H9 (cell line): ENCODE results near the gene PCSK6. TPM values are rescaled to one million over a fixed set of nuclear protein-coding genes. Genes with fewer than 3 reads are reported as not detected.

Experiments used
- DNase-seq: peaks from one replicate; pipeline ENCODE4 v3.0.0-alpha.2; 2017
- H2AFZ ChIP-seq: one replicate; pipeline ENCODE4 v1.6.1; 2013; ENCODE audit warnings: mild to moderate bottlenecking, low read length, control low read depth, moderate library complexity
- H2AK5ac ChIP-seq: 2 replicates; pipeline ENCODE4 v1.6.1; 2013; ENCODE audit warnings: low read length, control low read depth, mixed read lengths; ENCODE audit not compliant: insufficient read length
- H2BK120ac ChIP-seq: one replicate; pipeline ENCODE4 v1.6.1; 2013; ENCODE audit warnings: low read depth, mild to moderate bottlenecking, low read length, control low read depth, inconsistent platforms; ENCODE audit not compliant: poor library complexity, severe bottlenecking
- H2BK12ac ChIP-seq: 2 replicates; pipeline ENCODE4 v1.6.1; 2013; ENCODE audit warnings: low read length, control low read depth, mixed read lengths, low read depth; ENCODE audit not compliant: insufficient read length
- H2BK15ac ChIP-seq: 2 replicates; pipeline ENCODE4 v1.6.1; 2013; ENCODE audit warnings: low read depth, low read length, control low read depth
- H2BK20ac ChIP-seq: one replicate; pipeline ENCODE4 v1.6.1; 2013; ENCODE audit warnings: low read depth, mild to moderate bottlenecking, low read length, control low read depth, inconsistent platforms; ENCODE audit not compliant: poor library complexity, severe bottlenecking
- H2BK5ac ChIP-seq: 2 replicates; pipeline ENCODE4 v1.6.1; 2013; ENCODE audit warnings: low read length, control low read depth, mixed read lengths; ENCODE audit not compliant: insufficient read length
- H3K14ac ChIP-seq: 2 replicates; pipeline ENCODE4 v1.6.1; 2013; ENCODE audit warnings: low read length, control low read depth; ENCODE audit not compliant: insufficient read depth
- H3K18ac ChIP-seq: 2 replicates; pipeline ENCODE4 v1.6.1; 2013; ENCODE audit warnings: low read depth, mild to moderate bottlenecking, mixed read lengths, low read length, control low read depth; ENCODE audit not compliant: insufficient read length
- H3K23ac ChIP-seq: 2 replicates; pipeline ENCODE4 v1.6.1; 2013; ENCODE audit warnings: low read length, control low read depth, mixed read lengths, low read depth; ENCODE audit not compliant: insufficient read length
- H3K23me2 ChIP-seq: 2 replicates; pipeline ENCODE4 v1.6.1; 2013; ENCODE audit warnings: low read depth, mild to moderate bottlenecking, mixed read lengths, low read length, control low read depth; ENCODE audit not compliant: insufficient read length, poor library complexity, severe bottlenecking
- H3K27ac ChIP-seq: 2 replicates; pipeline ENCODE4 v1.5.1; 2013; ENCODE audit warnings: low read length, control low read depth, mixed read lengths, low read depth; ENCODE audit not compliant: insufficient read length
- H3K27me3 ChIP-seq: 2 replicates; pipeline ENCODE4 v1.6.1; 2013; ENCODE audit warnings: low read length, control low read depth, inconsistent platforms; ENCODE audit not compliant: insufficient read depth
- H3K4ac ChIP-seq: 2 replicates; pipeline ENCODE4 v1.6.1; 2013; ENCODE audit warnings: low read depth, mild to moderate bottlenecking, control low read depth, inconsistent platforms, low read length, moderate library complexity
- H3K4me1 ChIP-seq: 2 replicates; pipeline ENCODE4 v1.6.1; 2013; ENCODE audit warnings: low read length, control low read depth, inconsistent platforms; ENCODE audit not compliant: insufficient read depth
- H3K4me2 ChIP-seq: 2 replicates; pipeline ENCODE4 v1.6.1; 2013; ENCODE audit warnings: low read length, control low read depth, mixed read lengths; ENCODE audit not compliant: insufficient read length, insufficient read depth
- H3K56ac ChIP-seq: 2 replicates; pipeline ENCODE4 v1.6.1; 2013; ENCODE audit warnings: low read depth, mild to moderate bottlenecking, mixed read lengths, low read length, control low read depth; ENCODE audit not compliant: insufficient read length
- H3K79me1 ChIP-seq: 2 replicates; pipeline ENCODE4 v1.6.1; 2013; ENCODE audit warnings: low read depth, mild to moderate bottlenecking, moderate library complexity, low read length, control low read depth, inconsistent platforms; ENCODE audit not compliant: insufficient read depth, poor library complexity, severe bottlenecking
- H3K79me2 ChIP-seq: 2 replicates; pipeline ENCODE4 v1.6.1; 2013; ENCODE audit warnings: low read length, control low read depth, inconsistent platforms; ENCODE audit not compliant: insufficient read depth
- H3K9ac ChIP-seq: 2 replicates; pipeline ENCODE4 v1.6.1; 2013; ENCODE audit warnings: low read length, control low read depth, mixed read lengths; ENCODE audit not compliant: insufficient read length; ENCODE audit errors: extremely low read depth
- H3K9me3 ChIP-seq: one replicate; pipeline ENCODE4 v1.6.1; 2013; ENCODE audit warnings: low read depth, low read length, inconsistent platforms; ENCODE audit not compliant: control insufficient read depth
- H3T11ph ChIP-seq: one replicate; pipeline ENCODE4 v1.6.1; 2013; ENCODE audit warnings: mild to moderate bottlenecking, low read length, control low read depth, inconsistent platforms
- H4K20me1 ChIP-seq: one replicate; pipeline ENCODE4 v1.6.1; 2013; ENCODE audit not compliant: control insufficient read depth, insufficient read length, insufficient read depth
- H4K5ac ChIP-seq: 2 replicates; pipeline ENCODE4 v1.6.1; 2013; ENCODE audit warnings: low read depth, mild to moderate bottlenecking, mixed read lengths, low read length, control low read depth; ENCODE audit not compliant: insufficient read length
- H4K8ac ChIP-seq: replicated peaks from 2 replicates; pipeline ENCODE4 v1.6.1; 2013; ENCODE audit warnings: low read length, control low read depth, mixed read lengths, low read depth; ENCODE audit not compliant: insufficient read length
- H4K91ac ChIP-seq: 2 replicates; pipeline ENCODE4 v1.6.1; 2013; ENCODE audit warnings: low read depth, mild to moderate bottlenecking, moderate library complexity, mixed read lengths, low read length, control low read depth; ENCODE audit not compliant: insufficient read length
- H3K27ac Mint-ChIP-seq, 3 experiments: 2 replicates in 2 of 3; 3 replicates in 1 of 3; pipeline ENCODE4 v1.8.0; 2020 to 2021; ENCODE audit warnings: mixed read lengths in 3 of 3, mild to moderate bottlenecking in 1 of 3, moderate library complexity in 1 of 3
- H3K27me3 Mint-ChIP-seq: 2 replicates; pipeline ENCODE4 v1.8.0; 2021; ENCODE audit warnings: low read depth, mild to moderate bottlenecking, moderate library complexity, mixed read lengths
- H3K36me3 Mint-ChIP-seq, 3 experiments: 2 replicates in 2 of 3; 3 replicates in 1 of 3; pipeline ENCODE4 v1.8.0; 2020 to 2021; ENCODE audit warnings: low read depth in 3 of 3, mixed read lengths in 3 of 3; ENCODE audit not compliant: insufficient read depth in 1 of 3
- H3K4me1 Mint-ChIP-seq, 2 experiments: 2 replicates each; pipeline ENCODE4 v1.8.0; 2020; ENCODE audit warnings: mixed read lengths in 2 of 2
- H3K4me3 Mint-ChIP-seq, 2 experiments: 2 replicates in 1 of 2; 3 replicates in 1 of 2; pipeline ENCODE4 v1.8.0; 2020 to 2021; ENCODE audit warnings: mild to moderate bottlenecking in 2 of 2, mixed read lengths in 2 of 2, moderate library complexity in 1 of 2
- H3K9me3 Mint-ChIP-seq, 2 experiments: 2 replicates in 1 of 2; 3 replicates in 1 of 2; pipeline ENCODE4 v1.8.0; 2020; ENCODE audit warnings: mild to moderate bottlenecking in 2 of 2, mixed read lengths in 2 of 2, moderate library complexity in 1 of 2
- WGBS: extraction: QIAGEN DNeasy Blood & Tissue Kit; methylation state at CpG from one replicate; pipeline ENCODE4 v1.1.7; 2013; ENCODE audit warnings: missing lambda C conversion rate, low lambda C conversion rate, mixed read lengths; ENCODE audit not compliant: insufficient read length; ENCODE audit errors: extremely low coverage; 5-methylcytosine and 5-hydroxymethylcytosine counted together
- total RNA-seq: library from RNA; stranded (reverse); gene quantifications from 2 replicates; pipeline ENCODE4 v1.2.1, GENCODE V29; 2021
- TF ChIP-seq, protein P1 (sequence below): fragments of 200-600 bp; sonication (generic); conservative IDR thresholded peaks from 3 replicates; pipeline ENCODE4 v1.8.0; 2021; ENCODE audit warnings: antibody characterized with exemption, mild to moderate bottlenecking

The PCSK6 gene
- total RNA-seq, 1 experiment from 2014 or later = 4.0 TPM

DNA sequence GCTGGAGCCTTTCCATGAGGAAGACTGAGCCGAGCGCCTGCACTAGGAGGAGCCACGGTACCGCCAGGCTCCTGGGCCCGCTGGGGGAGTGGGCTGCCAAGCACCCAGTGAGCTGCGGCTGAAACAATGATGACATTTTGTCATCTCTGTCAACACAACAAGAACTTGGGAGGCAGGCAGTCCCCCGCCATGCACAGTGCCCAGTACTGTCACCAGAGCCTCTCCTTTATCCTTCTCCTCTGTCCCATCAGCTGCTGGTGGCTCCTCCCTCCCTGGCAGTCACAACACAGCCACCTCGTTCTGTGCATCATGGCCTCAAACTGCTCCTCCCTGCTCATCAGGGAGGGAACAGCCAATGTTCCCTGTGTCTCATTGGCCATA is 34.0 kb upstream of the PCSK6 start:
- Mint-ChIP-seq H3K4me1 (peaks cover 2 to 13% of the 10 kb centered on the region in 2 experiments; a peak in 3 of 4 replicates), H3K27me3 (peaks cover 19% of the 10 kb centered on the region), H3K27ac (peak overlapping the region in 1 of 3 experiments; percentile 3; a peak in 1 of 7 replicates), H3K4me3 (no peak overlapping the region), H3K36me3 (no peaks in the 10 kb centered on the region), H3K9me3 (no peaks in the 10 kb centered on the region)
- no peak overlapping the region for H4K91ac ChIP-seq
- H3K79me1 ChIP-seq = no peaks in the 10 kb centered on the region
- no peak overlapping the region for H2BK5ac ChIP-seq
- WGBS = no CpG with 5 or more reads among the region's 8 CpGs
- no peak overlapping the region for H2AK5ac ChIP-seq
- H3K9me3 ChIP-seq = no peaks in the 10 kb centered on the region
- no peaks in the 10 kb centered on the region for H3K23me2 ChIP-seq
- no peak overlapping the region for H3K23ac ChIP-seq
- no peak overlapping the region for H3K4me2 ChIP-seq
- H3K14ac ChIP-seq = no peak overlapping the region
- no peak overlapping the region for H4K8ac ChIP-seq
- no peak overlapping the region for H3K4ac ChIP-seq
- no peak overlapping the region for H2BK12ac ChIP-seq
- H4K5ac ChIP-seq = no peak overlapping the region
- H2AFZ ChIP-seq = no peak overlapping the region
- no peaks in the 10 kb centered on the region for H3K79me2 ChIP-seq
- H3K9ac ChIP-seq = no peak overlapping the region
- H2BK120ac ChIP-seq = no peak overlapping the region
- no peak overlapping the region for H3K27ac ChIP-seq
- no peaks in the 10 kb centered on the region for H3K27me3 ChIP-seq
- H3K4me1 ChIP-seq = no peaks in the 10 kb centered on the region; the same call in 1 of the 2 replicates
- H3T11ph ChIP-seq = no peak overlapping the region
- no peak overlapping the region for H2BK20ac ChIP-seq
- DNase-seq = no peak
- H3K18ac ChIP-seq = no peak overlapping the region
- H4K20me1 ChIP-seq = no peaks in the 10 kb centered on the region
- H2BK15ac ChIP-seq = no peak overlapping the region
- H3K56ac ChIP-seq = no peak overlapping the region
- TF ChIP-seq, protein P1, sequence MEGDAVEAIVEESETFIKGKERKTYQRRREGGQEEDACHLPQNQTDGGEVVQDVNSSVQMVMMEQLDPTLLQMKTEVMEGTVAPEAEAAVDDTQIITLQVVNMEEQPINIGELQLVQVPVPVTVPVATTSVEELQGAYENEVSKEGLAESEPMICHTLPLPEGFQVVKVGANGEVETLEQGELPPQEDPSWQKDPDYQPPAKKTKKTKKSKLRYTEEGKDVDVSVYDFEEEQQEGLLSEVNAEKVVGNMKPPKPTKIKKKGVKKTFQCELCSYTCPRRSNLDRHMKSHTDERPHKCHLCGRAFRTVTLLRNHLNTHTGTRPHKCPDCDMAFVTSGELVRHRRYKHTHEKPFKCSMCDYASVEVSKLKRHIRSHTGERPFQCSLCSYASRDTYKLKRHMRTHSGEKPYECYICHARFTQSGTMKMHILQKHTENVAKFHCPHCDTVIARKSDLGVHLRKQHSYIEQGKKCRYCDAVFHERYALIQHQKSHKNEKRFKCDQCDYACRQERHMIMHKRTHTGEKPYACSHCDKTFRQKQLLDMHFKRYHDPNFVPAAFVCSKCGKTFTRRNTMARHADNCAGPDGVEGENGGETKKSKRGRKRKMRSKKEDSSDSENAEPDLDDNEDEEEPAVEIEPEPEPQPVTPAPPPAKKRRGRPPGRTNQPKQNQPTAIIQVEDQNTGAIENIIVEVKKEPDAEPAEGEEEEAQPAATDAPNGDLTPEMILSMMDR = no peak
